CD4-positive, alpha-beta T cell treated with Interleukin-15 for 4 hours (primary cell): ENCODE results near the gene WDR72.
"Not testable (repeated sequence)": the region's sequence is repeated elsewhere in the genome, so short reads cannot be mapped to it uniquely, and the experiment has no call there.

Experiments used
- DNase-seq: peaks from one replicate; pipeline ENCODE4 v3.0.0-alpha.2; 2020; ENCODE audit warnings: low spot score

Gene WDR72

DNA sequence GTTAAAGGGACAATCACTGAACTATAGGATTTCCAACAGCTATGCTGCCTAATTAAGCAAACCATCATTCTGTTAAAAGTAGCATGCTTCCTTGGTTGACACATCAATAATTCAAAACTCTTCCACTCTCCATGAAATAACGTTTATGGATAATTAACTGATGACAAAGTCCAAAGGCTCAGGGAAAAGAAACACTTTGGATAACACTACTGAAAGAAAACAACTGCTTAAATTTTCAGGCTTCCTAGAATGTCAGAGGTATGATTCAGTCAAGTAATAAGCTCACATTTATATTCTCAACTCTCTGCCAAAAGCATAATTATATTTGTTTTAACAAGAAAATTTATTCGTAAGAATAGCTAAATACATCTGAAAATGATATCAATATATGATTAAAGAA, 49.6 kb downstream of the WDR72 start:
- no peak for DNase-seq

DNA sequence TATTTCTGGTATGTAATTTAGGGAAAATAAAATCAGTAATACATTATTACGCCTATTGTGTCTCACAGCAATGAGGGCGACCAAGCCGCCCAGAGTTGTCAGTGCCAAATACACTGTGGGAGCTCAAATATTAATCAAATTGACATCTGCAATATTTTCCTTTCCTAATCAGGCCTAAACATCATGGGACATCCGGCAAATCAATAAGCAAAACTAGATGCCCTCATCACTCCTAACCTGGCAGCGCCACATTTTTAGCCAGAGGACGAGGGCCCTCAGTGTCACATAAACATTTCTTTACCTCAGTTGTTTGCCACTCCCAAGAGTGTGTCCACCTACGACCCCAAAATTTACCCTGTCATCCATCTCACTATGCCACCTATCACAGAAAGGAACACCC, 64.1 kb downstream of the WDR72 start:
- no peak for DNase-seq

DNA sequence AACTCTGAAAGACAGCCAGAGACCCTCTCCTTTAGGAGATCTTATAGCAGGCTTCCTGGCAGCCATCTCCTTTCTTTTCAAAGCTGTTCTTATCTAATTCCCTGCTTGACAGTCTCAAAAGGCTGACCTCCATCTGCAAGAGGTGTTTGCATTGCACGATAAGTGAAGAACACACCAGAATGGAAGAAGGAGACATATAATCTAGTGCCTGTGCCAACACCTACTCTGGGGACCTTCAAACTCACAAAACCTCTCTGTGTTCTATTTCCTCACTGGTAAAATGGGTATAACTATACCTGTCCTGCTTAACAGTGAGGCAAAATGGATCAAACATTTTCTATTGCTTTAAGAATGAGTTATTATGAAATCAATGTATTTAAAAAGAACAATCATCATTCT, 65.0 kb downstream of the WDR72 start:
- DNase-seq = no peak

DNA sequence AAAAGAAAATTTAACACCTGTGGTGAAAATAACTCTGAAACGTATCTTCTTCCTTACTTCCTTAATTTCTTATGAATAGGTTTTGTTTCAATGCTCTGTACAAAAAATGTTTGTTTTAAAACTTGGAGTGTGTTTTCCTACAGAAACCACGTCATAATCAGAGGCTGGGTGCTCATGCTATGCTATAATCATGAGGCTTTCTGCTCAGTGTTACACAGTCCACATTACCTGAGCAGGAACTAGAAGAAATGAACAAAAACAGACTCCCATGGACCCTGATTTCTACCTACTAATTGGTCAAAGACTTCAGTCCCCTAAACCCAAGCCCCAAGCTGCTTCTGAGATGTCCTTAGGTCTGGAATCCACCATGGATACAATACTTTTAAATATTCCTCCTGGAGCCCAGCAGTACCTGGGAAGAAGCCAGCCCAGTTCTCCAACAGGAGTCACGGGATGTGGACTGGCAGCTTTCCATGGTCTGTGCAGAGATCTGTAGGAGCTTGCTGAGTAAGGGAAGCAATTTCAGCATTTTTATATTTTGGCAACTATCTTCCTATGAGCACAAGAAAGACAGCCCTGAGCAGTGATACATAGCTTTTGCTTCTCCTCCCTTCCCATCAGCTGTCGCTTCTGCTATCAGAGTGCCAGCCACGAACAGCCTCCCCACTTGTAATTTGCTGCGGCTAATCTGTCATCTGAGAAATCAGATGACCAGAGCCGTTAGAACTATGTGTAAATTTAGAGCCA, 65.6 kb downstream of the WDR72 start:
- DNase-seq = no peak

DNA sequence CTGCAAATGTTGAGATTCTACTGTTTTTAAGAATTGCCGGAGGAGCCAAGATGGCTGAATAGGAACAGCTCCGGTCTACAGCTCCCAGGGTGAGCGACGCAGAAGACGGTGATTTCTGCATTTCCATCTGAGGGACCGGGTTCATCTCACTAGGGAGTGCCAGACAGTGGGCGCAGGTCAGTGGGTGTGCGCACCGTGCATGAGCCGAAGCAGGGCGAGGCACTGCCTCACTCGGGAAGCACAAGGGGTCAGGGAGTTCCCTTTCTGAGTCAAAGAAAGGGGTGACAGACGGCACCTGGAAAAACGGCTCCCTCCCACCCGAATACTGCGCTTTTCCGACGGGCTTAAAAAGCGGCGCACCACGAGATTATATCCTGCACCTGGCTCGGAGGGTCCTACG, 75.3 kb downstream of the WDR72 start:
- DNase-seq = not testable (repeated sequence)

DNA sequence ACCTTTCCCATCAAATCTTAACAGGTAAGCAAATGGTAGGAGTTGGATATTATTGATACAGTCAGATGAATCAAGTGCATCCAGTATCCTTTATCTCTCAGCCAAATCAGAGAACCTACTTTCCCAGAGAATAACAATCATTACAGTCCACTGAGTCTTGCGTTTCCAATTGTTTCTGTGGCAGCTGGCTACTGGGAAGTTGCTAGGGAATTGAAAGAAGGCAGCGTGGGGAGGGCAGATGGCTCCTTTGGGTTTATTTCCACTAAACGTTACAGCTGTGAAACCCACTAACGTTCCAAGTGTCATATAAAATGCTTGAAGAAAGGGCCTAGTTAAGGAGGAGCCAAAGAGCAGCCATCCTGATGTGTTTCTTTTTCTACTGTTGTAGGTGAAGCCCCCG, 78.4 kb downstream of the WDR72 start:
- no peak for DNase-seq

DNA sequence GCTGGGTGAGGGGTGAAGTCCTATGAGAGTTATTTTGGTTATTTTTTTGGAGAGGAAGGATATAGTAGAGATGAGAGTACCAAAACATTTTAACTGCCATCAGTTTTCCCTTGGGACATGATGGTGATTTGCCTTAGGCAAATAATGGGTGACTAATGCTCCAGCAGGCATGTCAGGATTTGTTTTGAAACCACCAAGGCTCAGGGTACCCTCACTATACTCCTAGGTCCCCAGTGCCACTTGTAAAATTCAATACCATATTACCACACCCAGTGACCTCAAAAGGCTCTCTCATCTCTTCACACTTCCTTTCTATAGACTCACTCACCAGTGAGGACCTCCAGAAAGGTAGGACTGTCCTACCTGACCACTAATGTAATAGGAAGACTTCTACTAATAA, 83.6 kb downstream of the WDR72 start:
- DNase-seq = no peak

DNA sequence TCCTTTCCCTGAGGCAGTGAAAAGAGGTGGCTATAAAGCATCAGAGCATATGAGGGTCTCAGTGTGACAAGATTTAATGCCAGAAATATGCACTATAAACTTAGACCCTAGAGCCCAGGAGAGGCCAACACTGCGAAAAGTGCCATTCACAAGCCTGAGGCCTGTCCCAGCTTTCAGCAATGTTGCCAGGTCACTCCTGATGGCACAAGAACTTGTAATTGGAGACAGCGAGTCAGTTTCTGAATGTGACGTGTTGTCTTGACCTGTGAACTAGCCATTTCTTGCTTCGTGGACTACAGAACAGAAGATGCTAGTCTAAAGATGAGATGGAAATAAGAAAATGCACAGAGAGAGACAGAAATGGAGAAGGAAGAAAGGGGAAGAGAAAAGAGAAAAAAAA, 87.9 kb downstream of the WDR72 start:
- DNase-seq = no peak

DNA sequence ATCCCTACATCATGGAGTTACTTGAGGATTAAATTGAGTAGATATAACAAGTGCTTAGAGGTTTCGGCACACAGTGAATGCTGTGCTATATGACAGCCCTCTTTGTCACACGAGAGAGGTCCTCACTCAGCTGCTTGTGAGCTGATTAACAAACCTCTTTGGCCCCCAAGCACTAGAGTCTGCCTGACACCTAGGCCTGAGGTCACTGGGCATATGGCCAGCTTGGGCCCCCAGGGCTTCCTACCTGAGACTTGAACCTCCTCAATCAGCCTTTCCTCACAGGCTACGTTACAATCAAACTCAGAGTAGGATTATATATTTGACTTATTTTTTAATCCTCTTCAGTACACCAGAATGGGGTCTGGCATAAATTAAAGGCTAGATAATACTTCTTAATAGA, 88.8 kb downstream of the WDR72 start:
- no peak for DNase-seq

DNA sequence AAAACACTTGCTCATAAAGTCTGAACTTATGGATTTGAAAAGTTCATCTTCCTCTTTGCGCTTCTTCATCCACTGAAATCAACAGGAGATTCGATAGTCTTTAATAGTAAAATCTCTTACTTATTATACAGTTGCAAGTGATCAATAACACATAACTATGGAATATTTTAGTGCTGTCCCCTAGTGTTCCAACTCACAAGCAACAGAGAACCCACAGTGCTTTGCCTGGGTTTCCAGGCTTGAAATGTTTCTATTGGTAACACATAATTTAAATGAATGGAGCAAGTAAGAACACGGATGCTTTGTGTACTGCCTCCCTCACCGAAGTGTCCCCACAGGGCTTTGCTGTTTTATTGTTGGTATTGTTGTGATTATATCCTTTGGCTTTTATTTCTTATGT, 93.5 kb downstream of the WDR72 start:
- DNase-seq = no peak

DNA sequence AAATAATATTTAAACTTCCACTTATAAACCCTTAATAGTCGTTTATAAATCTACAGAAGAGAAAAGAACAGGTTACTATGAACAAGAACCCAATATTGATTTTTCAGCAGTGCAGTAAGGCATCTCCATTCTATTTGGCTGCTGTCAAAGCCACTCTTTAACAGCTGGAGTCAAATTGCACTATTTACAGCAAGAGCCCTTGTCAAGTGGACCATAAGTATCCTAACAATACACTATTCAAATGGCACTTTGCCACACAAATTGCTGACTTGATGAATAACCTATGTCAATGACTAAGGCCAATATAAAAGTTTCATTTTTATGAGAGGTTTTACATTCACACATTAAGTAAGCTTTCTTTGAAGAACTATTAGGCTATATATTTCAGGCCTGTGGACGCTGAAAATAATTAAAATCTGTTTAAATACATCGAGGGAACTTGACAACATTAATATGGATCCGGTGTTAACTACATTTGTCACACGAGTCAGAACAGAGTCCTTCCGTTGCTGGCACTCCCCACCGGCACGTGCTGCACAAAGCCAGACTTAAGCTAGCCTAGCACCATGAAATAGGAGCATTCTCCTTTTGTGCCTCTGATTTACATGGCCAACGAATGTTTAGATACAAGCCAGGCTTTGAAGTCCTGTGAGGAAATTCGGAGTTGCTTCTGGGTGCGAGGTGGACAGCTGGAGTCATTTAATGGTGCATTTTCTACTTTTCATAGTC, 100.5 kb downstream of the WDR72 start:
- DNase-seq = no peak

DNA sequence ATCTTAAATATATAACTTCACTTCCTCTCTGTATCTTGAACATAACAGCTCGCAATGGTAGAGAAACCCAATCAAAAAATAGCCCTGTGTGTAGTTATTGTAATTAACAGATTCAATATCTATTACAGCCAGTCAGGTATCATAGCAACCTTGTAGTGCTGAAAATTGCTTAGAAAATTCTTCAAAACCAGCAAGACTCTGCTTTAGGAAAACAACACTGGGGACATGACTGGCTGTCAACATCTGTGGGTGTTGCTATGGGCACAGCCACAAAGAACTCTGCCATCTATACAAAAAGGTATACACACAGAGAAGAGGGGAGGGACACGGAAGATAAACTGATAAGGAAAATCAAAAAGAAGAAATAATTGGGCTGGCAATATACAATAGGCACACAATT, 101.2 kb downstream of the WDR72 start:
- DNase-seq = no peak

DNA sequence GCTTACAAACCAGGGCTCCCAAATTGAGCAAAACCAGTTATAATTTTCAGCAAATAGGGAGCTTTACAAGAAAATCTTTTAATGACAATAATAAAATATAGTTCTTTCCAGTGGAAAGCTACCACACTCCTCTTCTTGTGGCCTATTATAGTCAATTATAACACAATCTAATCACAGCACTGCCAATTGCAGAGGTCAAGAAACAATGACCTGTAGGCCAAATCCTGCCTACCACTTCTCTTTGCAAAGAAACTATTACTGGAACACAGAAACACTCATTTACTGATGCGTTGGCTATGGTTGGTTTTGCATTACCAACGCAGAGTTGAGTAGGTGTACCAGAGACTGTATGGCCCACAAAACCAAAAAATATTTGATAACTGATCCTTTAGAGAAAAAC, 110.5 kb downstream of the WDR72 start:
- DNase-seq = no peak

DNA sequence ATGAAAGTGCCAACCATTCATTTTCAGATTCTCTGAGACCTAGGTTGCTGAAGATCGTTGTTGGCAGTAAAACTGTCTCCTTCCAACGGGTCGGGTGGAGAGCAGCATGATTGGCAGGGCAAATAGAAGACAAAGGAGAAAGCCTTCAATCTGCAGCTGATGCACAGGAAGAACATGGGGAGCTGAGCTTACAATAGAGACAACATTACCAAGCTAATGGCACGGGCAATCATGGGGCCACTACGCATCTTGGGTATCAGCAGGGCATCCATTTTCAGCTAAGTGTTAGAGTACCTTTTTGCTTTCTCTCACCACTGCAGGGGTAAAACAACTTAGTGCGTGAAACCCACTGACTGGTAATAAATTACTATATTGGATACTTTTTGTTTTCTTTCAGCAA, 114.8 kb downstream of the WDR72 start:
- no peak for DNase-seq

DNA sequence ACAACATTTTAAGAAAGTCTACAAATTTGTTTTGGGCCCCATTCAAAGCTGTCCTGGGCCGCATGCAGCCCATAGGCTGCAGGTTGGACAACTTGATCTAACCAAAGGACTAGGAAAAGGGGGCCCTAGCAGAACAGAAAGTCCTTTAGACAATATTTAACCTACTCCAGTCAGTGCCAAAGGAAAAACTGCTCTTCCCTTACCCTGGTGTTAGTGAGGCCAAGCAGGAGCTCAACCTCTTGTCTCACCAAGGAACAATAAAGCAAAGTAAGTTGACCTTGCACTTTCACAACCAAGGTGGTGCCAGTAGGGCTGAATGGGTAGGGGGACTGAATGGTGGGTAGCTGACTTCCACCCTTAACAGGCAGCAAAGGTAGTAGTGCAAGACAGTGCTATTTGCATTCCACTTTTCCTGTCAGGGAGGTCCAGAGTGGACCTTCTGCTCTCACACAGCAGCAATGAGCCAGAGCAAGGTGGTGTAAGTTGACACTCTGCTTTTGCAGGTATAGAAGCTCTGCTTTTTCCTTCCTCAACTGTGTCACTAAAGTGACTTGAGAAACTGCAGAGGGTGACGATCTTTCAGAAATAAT, 124.9 kb downstream of the WDR72 start:
- DNase-seq = no peak

DNA sequence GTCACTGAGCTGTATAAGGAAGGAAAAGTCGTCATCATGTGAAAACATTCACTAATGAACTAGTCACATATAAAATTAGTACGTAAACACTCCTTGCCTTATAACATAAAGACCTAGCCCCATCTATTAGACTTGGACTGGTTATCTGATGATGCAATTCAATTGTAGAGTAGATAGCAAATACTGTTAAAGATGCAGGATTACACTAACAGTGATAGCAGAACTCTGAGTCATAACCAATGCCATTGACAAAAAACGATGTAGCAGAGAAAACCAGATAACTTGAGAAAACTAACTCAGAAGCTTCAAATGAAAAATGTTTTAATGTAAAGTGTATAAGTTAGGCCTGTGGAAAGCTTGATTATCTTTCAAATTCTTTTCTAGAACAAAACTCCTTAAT, 132.2 kb downstream of the WDR72 start:
- DNase-seq = no peak

DNA sequence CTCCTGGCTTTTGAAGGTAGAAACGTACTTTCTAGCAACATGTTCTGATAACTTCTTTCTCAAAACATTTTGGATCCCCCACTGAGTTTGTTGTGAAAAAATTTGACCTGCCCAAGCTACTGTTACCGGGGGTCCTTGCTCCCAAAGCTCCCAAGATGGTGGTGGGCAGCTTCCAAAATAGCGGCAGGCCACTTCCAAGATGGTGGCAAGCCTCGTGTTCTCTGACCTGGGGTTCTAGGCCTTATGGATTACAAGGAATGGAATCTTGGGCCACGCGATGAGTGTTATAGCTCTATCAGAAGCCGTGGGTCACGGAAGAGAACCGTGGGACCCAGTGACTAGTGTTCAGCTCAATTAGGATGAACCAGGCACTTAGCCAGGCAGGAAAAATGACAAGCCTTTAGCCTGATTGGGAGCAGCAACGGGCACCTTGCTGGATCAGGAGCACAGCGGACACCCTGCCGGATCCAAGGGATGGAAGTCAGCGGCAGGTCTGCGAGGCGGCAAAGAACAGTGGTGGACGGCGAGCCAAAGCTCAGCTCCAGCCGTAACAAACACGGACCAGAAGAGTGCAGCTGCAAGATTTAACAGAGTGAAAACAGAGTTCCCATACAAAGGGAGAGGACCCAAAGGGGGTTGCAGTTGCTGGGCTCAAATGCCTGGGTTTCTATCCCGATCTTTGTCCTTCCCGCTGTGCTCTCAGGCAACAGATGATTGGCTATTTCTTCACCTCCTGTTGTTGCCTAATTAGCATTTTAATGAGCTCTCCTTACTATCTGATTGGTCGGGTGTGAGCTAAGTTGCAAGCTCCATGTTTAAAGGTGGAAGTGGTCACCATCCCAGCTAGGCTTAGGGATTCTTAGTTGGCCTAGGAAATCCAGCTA, 133.3 kb downstream of the WDR72 start:
- DNase-seq = no peak

DNA sequence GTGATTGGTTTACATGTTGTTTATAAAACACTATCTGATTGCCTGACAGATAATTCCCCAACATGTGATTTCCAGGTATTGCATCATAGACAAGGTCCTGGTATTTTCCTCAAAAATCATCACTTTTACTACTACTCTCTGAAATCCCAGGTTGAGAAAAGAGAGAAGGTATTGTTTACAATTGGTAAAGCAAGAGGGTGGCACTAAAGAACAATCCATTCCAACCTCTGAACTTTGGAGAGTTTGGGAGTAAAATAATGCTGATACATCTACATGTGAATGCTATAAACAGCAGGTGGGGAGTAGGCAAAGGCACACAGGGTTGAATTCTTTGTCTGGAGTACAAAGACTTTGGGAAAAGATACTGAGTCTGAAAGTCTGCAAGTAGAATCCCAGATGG, 134.2 kb downstream of the WDR72 start:
- no peak for DNase-seq

DNA sequence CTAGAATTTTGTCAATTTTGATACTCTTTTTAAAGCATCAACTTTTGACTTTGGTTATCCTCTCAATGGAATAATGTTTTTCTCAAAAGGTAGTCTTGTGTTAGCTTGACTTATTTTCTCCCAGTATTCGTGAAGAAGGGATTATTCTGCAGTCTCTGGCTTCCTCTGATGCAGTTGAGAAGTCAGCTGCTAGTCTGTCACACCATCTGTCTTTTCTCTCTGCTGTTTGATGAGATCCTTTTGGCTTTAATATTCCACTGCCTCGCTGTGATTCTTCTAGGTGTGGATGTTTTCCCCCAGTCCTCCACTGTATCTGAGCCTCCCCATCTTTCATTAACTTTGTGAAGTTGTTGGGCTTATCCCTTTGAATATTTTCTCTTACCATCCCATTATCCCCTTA, 141.0 kb downstream of the WDR72 start:
- DNase-seq = no peak

DNA sequence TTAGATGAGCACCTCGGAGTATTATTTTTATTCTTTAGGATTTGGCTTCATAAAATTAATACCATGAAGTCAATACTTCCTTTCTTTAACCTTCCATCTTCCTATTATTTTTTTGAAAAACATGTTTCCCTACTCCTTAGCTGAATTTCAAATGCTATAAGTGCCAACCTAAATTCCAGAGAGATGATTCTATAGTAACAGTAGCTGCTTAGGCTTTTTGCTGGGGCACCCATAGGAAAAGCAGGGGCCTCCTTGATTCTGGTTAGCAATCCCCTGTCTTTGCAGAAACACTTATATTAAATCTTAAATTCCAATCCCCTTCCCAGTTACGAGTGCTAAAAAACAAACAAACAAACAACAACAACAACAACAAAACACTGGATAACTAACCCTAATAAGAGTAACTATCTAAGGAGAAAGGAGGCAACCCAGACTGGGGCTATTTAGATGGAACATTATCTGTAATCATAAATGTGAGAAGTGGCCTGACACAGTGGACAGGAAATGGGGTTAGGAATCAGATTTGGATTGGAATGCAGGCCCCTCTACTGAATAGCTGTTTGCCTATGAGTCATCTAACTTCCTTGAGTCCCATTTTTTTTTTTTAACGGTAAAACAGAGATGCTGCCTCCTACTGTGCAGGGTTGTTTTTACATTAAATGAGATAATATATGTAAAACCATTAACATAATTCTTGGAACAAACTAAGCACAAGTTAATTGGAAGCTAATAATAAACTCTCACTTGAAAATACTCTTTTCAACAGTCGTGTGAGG, 148.1 kb downstream of the WDR72 start:
- no peak for DNase-seq

DNA sequence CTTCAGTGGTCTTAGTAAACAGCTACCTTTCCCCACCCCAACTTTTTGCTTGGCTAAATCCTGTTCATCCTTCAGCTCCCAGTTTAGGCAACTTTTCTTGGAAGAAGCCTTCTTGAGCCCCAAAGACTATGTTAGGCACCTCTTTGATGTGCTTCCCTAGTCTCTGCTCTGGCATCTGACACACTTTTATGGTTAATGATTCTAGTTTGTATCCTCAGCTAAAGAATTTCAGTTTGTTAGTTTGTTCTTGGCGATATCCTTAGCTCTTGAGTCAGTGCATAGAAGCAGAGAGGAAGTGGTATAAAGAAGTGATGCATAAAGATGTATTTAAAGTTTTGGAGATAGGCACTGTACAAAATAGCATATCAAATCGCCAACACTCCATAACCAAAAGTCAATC, 168.4 kb downstream of the WDR72 start:
- DNase-seq = no peak

DNA sequence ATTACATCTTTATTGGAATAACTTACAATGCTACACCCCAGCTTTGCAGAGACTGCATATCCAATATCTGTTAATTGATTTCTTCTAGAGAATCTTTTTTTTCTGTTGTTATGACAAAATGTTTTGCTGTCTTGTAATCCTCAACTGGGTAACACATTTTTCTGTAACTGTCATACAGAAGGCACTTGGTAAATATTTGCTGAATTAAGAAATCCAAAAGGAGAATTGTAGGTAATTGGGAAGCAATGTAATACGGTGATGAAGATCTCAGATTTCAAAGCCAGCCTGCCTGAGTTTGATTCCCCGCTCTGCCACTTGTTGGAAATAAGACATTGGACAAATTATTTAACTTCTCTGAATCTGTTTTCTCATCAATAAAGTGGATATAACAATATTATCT, 169.1 kb downstream of the WDR72 start:
- no peak for DNase-seq
